Central memory CD4-positive, alpha-beta T cell (primary cell): Measurements from ENCODE around the gene CPHXL2.
A peak's percentile ranks its signal among the peaks of the same experiment; 100 is the strongest.

ENCODE experiments used
- DNase-seq: peaks from one replicate; pipeline ENCODE4 v3.0.0; 2022
- total RNA-seq, 3 experiments: gene quantifications; one replicate each; lab custom pipeline; 2026; lab: John Stamatoyannopoulos, UW

The CPHXL2 gene
- total RNA-seq: 0 reads per million in 3 experiments

GRCh38 chr16:75676909-75677308 lies at the start of gene CPHXL2:
Gene CPHXL2, minus strand, starts transcription at chr16:75677009. Its CDS starts 10 bp downstream, at chr16:75676999.
- DNase-seq: no peak

GRCh38 chr16:75726390-75726789 lies 49.6 kb upstream of the CPHXL2 start, which contains the start of gene CPHXL:
Gene CPHXL, minus strand, starts transcription at chr16:75726490. Its CDS starts 48 bp downstream, at chr16:75726442.
- DNase-seq: no peak

GRCh38 chr16:75718452-75718851 lies 41.6 kb upstream of the CPHXL2 start:
- DNase-seq: no peak

- DNase-seq: no peak
These were observed 37.9 kb upstream of the CPHXL2 start for GRCh38 chr16:75714661-75715060.

- no peak for DNase-seq
These were observed 33.5 kb upstream of the CPHXL2 start for GRCh38 chr16:75710344-75710743.

- DNase-seq: no peak
These were observed 26.5 kb upstream of the CPHXL2 start for GRCh38 chr16:75703306-75703705.

GRCh38 chr16:75702242-75702641 lies 25.4 kb upstream of the CPHXL2 start:
- DNase-seq: no peak

GRCh38 chr16:75701361-75701760 lies 24.6 kb upstream of the CPHXL2 start, which contains the start of gene DUXB:
Gene DUXB, minus strand, starts transcription at chr16:75701461. Its CDS starts 43 bp downstream, at chr16:75701418.
- DNase-seq: no peak

GRCh38 chr16:75697571-75697970 lies 20.8 kb upstream of the CPHXL2 start:
- DNase-seq: no peak

GRCh38 chr16:75695708-75696107 lies 18.9 kb upstream of the CPHXL2 start:
- DNase-seq: no peak

- DNase-seq: no peak
These were observed 10.6 kb upstream of the CPHXL2 start for GRCh38 chr16:75687361-75687760.

GRCh38 chr16:75682308-75682707 lies 5.5 kb upstream of the CPHXL2 start:
- DNase-seq: no peak

GRCh38 chr16:75679366-75679765 lies 2.6 kb upstream of the CPHXL2 start:
- DNase-seq: no peak

GRCh38 chr16:75667503-75667902 lies 9.3 kb downstream of the CPHXL2 start:
- DNase-seq: no peak

- no peak for DNase-seq
These were observed 16.0 kb downstream of the CPHXL2 start for GRCh38 chr16:75660726-75661302.

- DNase-seq: no peak
These were observed 16.5 kb downstream of the CPHXL2 start for GRCh38 chr16:75660321-75660720.

- no peak for DNase-seq
These were observed 18.6 kb downstream of the CPHXL2 start for GRCh38 chr16:75658175-75658574.

GRCh38 chr16:75653922-75654321 lies 22.9 kb downstream of the CPHXL2 start:
- DNase-seq: no peak

GRCh38 chr16:75648265-75649076 lies 28.3 kb downstream of the CPHXL2 start:
- DNase-seq: peak; percentile 85

- DNase-seq: peak; percentile 96
These were observed 29.1 kb downstream of the CPHXL2 start, which contains the start of the genes KARS1 and TERF2IP for GRCh38 chr16:75647492-75648264. Gene KARS1, minus strand, starts transcription at chr16:75647665. Its CDS starts 26 bp downstream, at chr16:75647639. Gene TERF2IP, plus strand, starts transcription at chr16:75647773. Its CDS starts 110 bp downstream, at chr16:75647883.

- DNase-seq: no peak
These were observed 29.7 kb downstream of the CPHXL2 start for GRCh38 chr16:75647112-75647491.

- peak; percentile 42 for DNase-seq
These were observed 32.4 kb downstream of the CPHXL2 start for GRCh38 chr16:75644240-75645012.
